Karpas-422 (cell line): ENCODE data around the gene TXN2. TPM values are rescaled to one million over a fixed set of nuclear protein-coding genes. Genes with fewer than 3 reads are reported as not detected.
A peak's percentile ranks its signal among the peaks of the same experiment; 100 is the strongest.
"Not testable (repeated sequence)": the region's sequence is repeated elsewhere in the genome, so short reads cannot be mapped to it uniquely, and the experiment has no call there.

Experiments
- DNase-seq: peaks from one replicate; pipeline ENCODE4 v3.0.0-alpha.2; 2015
- H2AFZ ChIP-seq: fragments of 200-600 bp; sonication (generic); 2 replicates; pipeline ENCODE4 v1.6.1; 2014; ENCODE audit warnings: antibody characterized with exemption, low read length, mixed read lengths
- H3K27ac ChIP-seq: fragments of 200-600 bp; sonication (generic); 2 replicates; pipeline ENCODE4 v1.5.1; 2014; ENCODE audit warnings: mild to moderate bottlenecking, low read length, moderate library complexity
- H3K27me3 ChIP-seq: fragments of 200-600 bp; sonication (generic); 2 replicates; pipeline ENCODE4 v1.6.1; 2014; ENCODE audit warnings: low read length, mixed read lengths
- H3K36me3 ChIP-seq: fragments of 200-600 bp; sonication (generic); 2 replicates; pipeline ENCODE4 v1.6.1; 2014; ENCODE audit warnings: low read length, mixed read lengths; ENCODE audit not compliant: insufficient read depth
- H3K4me1 ChIP-seq: fragments of 200-600 bp; sonication (generic); 2 replicates; pipeline ENCODE4 v1.6.1; 2014; ENCODE audit warnings: mild to moderate bottlenecking, low read length, mixed read lengths
- H3K4me2 ChIP-seq: fragments of 200-600 bp; sonication (generic); 2 replicates; pipeline ENCODE4 v1.6.1; 2014; ENCODE audit warnings: low read length, low read depth, mild to moderate bottlenecking; ENCODE audit not compliant: poor library complexity, severe bottlenecking
- H3K4me3 ChIP-seq: fragments of 200-600 bp; sonication (generic); 2 replicates; pipeline ENCODE4 v1.5.1; 2014; ENCODE audit warnings: mild to moderate bottlenecking, antibody characterized with exemption, low read length, mixed read lengths
- H3K79me2 ChIP-seq: fragments of 200-600 bp; sonication (generic); 2 replicates; pipeline ENCODE4 v1.6.1; 2014; ENCODE audit warnings: mild to moderate bottlenecking, low read length, mixed read lengths
- H3K9ac ChIP-seq: fragments of 200-600 bp; sonication (generic); 2 replicates; pipeline ENCODE4 v1.6.0; 2014; ENCODE audit warnings: low read length
- H3K9me2 ChIP-seq: fragments of 200-600 bp; sonication (generic), shearing (Covaris generic); replicated peaks from 2 replicates; pipeline ENCODE4 v1.6.0; 2014; ENCODE audit warnings: mild to moderate bottlenecking, low read length, moderate library complexity; ENCODE audit not compliant: insufficient read depth
- H3K9me3 ChIP-seq: fragments of 300-700, 200-600 bp; sonication (generic); 2 replicates; pipeline ENCODE4 v1.6.1; 2014; ENCODE audit warnings: low read length, mixed read lengths
- H4K20me1 ChIP-seq: fragments of 200-600 bp; sonication (generic); 2 replicates; pipeline ENCODE4 v1.6.1; 2014; ENCODE audit warnings: mild to moderate bottlenecking, antibody characterized with exemption, low read length, low read depth; ENCODE audit not compliant: insufficient read depth
- total RNA-seq: library from RNA; depleted of rRNA; stranded (reverse); fragments of >200 nt; shearing (Covaris generic); gene quantifications from 2 replicates; pipeline ENCODE4 v1.2.3, GENCODE V29; 2014; ENCODE audit warnings: low replicate concordance; rRNA removed

TXN2 gene
- 26.7 and 45.4 TPM in 2 replicates for total RNA-seq

DNA sequence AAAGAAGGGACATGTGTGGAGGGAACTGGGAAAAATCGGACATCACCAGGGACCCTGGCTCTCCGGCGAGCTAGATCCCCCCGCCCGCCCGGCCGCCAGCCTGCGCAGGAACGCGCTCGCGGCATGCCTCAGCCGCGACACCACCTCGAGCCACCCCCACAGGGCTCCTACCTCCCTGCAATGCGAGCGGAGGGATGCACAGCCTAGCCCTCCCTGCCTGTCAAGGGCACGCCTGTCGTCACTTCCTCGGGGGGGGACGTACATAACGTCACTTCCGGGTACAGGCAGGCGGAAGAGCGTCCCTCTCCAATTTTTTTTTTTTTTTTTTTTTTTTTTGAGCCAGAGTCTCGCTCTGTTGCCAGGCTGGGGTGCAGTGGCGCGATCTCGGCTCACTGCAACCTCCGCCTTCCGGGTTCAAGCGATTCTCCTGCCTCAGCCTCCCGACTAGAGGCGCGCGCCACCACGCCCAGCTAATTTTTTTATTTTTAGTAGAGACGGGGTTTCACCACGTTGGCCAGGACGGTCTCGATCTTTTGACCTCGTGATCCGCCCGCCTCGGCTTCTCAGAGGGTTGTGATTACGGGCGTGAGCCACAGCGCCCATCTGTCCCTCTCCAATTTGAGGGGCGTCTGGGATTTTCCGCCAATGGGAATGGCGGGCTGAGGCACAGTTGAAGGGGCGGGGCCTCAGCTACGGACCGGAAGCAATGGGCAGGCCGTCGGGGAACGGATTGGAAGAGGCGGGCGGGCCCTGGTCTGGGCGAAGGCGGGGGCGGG, at the start of gene TXN2:
TXN2 (minus strand) TSS at position 248 of the 776 bp plus-strand sequence. CDS start 803 bp downstream, outside the sequence.
- peak within 1 kb of the TSS; percentile 83 for H3K9ac ChIP-seq
- no peaks in the 10 kb centered on the region for H3K9me3 ChIP-seq
- H3K9me2 ChIP-seq = no peaks in the 10 kb centered on the region
- no peaks in the 10 kb centered on the region for H3K27me3 ChIP-seq
- peak; percentile 98 for DNase-seq
- peak within 1 kb of the TSS; percentile 13; the same call in 1 of the 2 replicates for H2AFZ ChIP-seq
- peaks cover 21% of the 10 kb centered on the region for H3K79me2 ChIP-seq
- peaks cover 4% of the 10 kb centered on the region for H3K36me3 ChIP-seq
- H3K27ac ChIP-seq = peak within 1 kb of the TSS; percentile 94
- peak within 1 kb of the TSS; percentile 83 for H3K4me3 ChIP-seq
- peak within 1 kb of the TSS; percentile 81 for H3K4me2 ChIP-seq
- H4K20me1 ChIP-seq = no peaks in the 10 kb centered on the region
- peaks cover 18% of the 10 kb centered on the region for H3K4me1 ChIP-seq

- H4K20me1 ChIP-seq = peaks cover 30% of the 10 kb centered on the region
- no peaks in the 10 kb centered on the region for H3K9me3 ChIP-seq
- H3K27me3 ChIP-seq = no peaks in the 10 kb centered on the region
- peak; percentile 100 for DNase-seq
- H3K9ac ChIP-seq = peak within 1 kb of the TSS; percentile 93
- H3K4me1 ChIP-seq = peaks cover 27% of the 10 kb centered on the region
- peaks cover 30% of the 10 kb centered on the region for H3K36me3 ChIP-seq
- H3K4me3 ChIP-seq = peak within 1 kb of the TSS; percentile 93
- H3K4me2 ChIP-seq = peak within 1 kb of the TSS; percentile 99
- H3K79me2 ChIP-seq = peaks cover 37% of the 10 kb centered on the region
- H3K9me2 ChIP-seq = no peaks in the 10 kb centered on the region
- peak within 1 kb of the TSS; percentile 79 for H3K27ac ChIP-seq
- H2AFZ ChIP-seq = peak within 1 kb of the TSS; percentile 91
Observed at GRCh38 chr22:36528795-36529751, 47.6 kb upstream of the TXN2 start, which contains the start of gene EIF3D. Gene EIF3D (minus strand): TSS chr22:36529166. CDS start chr22:36526121, 3,045 bp downstream.

GRCh38 chr22:36528341-36528740, 46.9 kb upstream of the TXN2 start:
- Histone ChIP-seq H2AFZ (no peak overlapping the region), H3K9me2 (no peaks in the 10 kb centered on the region), H3K9me3 (no peaks in the 10 kb centered on the region), H3K4me3 (peak overlapping the region; percentile 93), H3K36me3 (peaks cover 37% of the 10 kb centered on the region), H4K20me1 (peaks cover 35% of the 10 kb centered on the region), H3K79me2 (peaks cover 42% of the 10 kb centered on the region), H3K4me1 (peaks cover 27% of the 10 kb centered on the region), H3K27me3 (no peaks in the 10 kb centered on the region), H3K4me2 (peak overlapping the region; percentile 86), H3K27ac (peak overlapping the region; percentile 79), H3K9ac (peak overlapping the region; percentile 93)
- peak; percentile 64 for DNase-seq

- DNase-seq = no peak
- Histone ChIP-seq H3K9me2 (no peaks in the 10 kb centered on the region), H3K4me3 (no peak overlapping the region), H2AFZ (no peak overlapping the region), H3K4me2 (no peak overlapping the region), H3K4me1 (peaks cover 11% of the 10 kb centered on the region), H3K9me3 (no peaks in the 10 kb centered on the region), H3K27me3 (no peaks in the 10 kb centered on the region), H4K20me1 (peaks cover 40% of the 10 kb centered on the region), H3K9ac (no peak overlapping the region), H3K79me2 (peaks cover 29% of the 10 kb centered on the region), H3K27ac (no peak overlapping the region), H3K36me3 (peaks cover 86% of the 10 kb centered on the region)
Observed at GRCh38 chr22:36522662-36523061, 41.2 kb upstream of the TXN2 start.

DNA sequence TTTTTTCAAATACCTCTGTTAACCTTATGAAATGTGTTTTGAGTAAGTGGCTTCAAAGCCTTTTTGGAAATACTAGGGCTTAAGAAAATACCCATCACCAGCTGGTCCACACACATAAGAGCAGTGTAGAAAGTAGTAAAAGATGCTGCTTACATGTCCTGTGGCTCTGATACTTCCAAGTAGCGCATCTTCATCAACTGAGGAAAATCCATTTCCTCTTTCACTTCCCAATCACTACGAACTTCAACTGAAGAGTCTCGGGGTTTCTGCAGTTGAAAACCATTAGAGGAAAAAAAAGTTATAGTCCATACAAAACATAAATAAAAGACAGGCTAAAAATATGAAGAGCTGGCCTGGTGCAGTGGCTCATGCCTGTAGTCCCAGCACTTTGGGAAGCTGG, 39.0 kb upstream of the TXN2 start:
- Histone ChIP-seq H3K36me3 (peaks cover 84% of the 10 kb centered on the region), H3K27me3 (no peaks in the 10 kb centered on the region), H3K4me3 (no peak overlapping the region), H3K4me2 (no peak overlapping the region), H3K27ac (no peak overlapping the region), H3K79me2 (peaks cover 7% of the 10 kb centered on the region), H3K9ac (no peak overlapping the region), H3K9me2 (no peaks in the 10 kb centered on the region), H2AFZ (no peak overlapping the region), H3K9me3 (no peaks in the 10 kb centered on the region), H3K4me1 (no peaks in the 10 kb centered on the region), H4K20me1 (peaks cover 27% of the 10 kb centered on the region)
- DNase-seq = no peak

DNA sequence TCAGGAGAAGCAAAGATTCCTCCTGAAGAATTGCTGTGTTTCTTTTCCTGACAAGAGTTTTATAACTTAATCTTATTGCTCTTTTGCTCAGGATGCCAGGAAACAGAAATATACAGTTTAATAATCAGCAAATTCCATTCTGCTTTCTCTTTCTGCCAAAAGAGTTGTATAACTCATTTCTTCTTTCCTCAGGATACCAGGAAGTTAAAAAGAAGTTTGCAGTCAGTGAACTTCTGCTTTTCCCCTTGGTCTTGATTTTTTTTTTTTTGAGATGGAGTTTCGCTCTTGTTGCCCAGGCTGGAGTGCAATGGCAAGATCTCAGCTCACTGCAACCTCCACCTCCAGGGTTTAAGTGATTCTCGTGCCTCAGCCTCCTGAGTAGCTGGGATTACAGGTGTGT, 38.5 kb upstream of the TXN2 start:
- H3K4me1 ChIP-seq, H3K9ac ChIP-seq, H3K9me3 ChIP-seq: not testable (repeated sequence)

GRCh38 chr22:36514766-36515165, 33.3 kb upstream of the TXN2 start:
- H3K4me3 ChIP-seq = no peak overlapping the region
- H2AFZ ChIP-seq = no peak overlapping the region
- H3K27ac ChIP-seq = no peak overlapping the region
- no peaks in the 10 kb centered on the region for H3K4me1 ChIP-seq
- H3K4me2 ChIP-seq = no peak overlapping the region
- no peaks in the 10 kb centered on the region for H3K9me3 ChIP-seq
- H3K27me3 ChIP-seq = no peaks in the 10 kb centered on the region
- no peaks in the 10 kb centered on the region for H3K79me2 ChIP-seq
- peaks cover 72% of the 10 kb centered on the region for H3K36me3 ChIP-seq
- peaks cover 34% of the 10 kb centered on the region for H4K20me1 ChIP-seq
- no peak for DNase-seq
- H3K9me2 ChIP-seq = no peaks in the 10 kb centered on the region
- H3K9ac ChIP-seq = no peak overlapping the region

More for the DNA sequence above, 38.5 kb upstream of the TXN2 start:
- H3K36me3 ChIP-seq = peaks cover 82% of the 10 kb centered on the region
- H3K9me2 ChIP-seq, H3K27ac ChIP-seq, H3K4me3 ChIP-seq, H2AFZ ChIP-seq, H3K79me2 ChIP-seq, DNase-seq, H3K27me3 ChIP-seq, H3K4me2 ChIP-seq: not testable (repeated sequence)
- peaks cover 27% of the 10 kb centered on the region for H4K20me1 ChIP-seq

DNA sequence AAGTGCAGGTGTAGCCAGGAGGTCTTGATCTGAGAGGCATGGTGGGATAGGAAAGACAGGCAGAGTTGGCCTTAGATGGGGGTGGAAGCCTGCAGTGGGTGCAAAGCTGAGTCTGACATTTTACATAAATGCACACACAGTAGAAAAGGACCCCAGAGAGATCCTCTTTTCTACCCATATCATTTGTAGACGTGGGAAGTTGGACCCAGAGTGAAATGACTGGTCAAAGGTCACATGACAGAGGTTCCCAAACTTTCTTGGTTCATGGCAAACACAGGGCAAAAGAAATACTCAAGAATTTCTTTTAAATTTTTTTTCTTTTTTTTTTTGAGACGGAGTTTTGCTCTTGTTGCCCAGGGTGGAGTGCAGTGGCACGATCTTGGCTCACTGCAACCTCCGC, 31.6 kb upstream of the TXN2 start:
- DNase-seq = no peak
- Histone ChIP-seq H3K9me3 (no peaks in the 10 kb centered on the region), H3K9me2 (no peaks in the 10 kb centered on the region), H3K4me1 (no peaks in the 10 kb centered on the region), H3K4me3 (no peak overlapping the region), H3K27me3 (no peaks in the 10 kb centered on the region), H3K4me2 (no peak overlapping the region), H3K36me3 (peaks cover 58% of the 10 kb centered on the region), H3K27ac (no peak overlapping the region), H3K9ac (no peak overlapping the region), H3K79me2 (no peaks in the 10 kb centered on the region), H4K20me1 (peaks cover 30% of the 10 kb centered on the region), H2AFZ (no peak overlapping the region)
